GM18951 (cell line): Measurements from ENCODE around the gene TM4SF18.
"Not testable (repeated sequence)": the region's sequence is repeated elsewhere in the genome, so short reads cannot be mapped to it uniquely, and the experiment has no call there.

ENCODE experiments used
- POLR2A ChIP-seq: IDR thresholded peaks from 4 replicates; pipeline ENCODE4 v1.6.1; 2011; ENCODE audit warnings: mild to moderate bottlenecking; ENCODE audit not compliant: insufficient read length, insufficient read depth; ENCODE audit errors: extremely low read depth
- in situ Hi-C: fragments of 300-500 bp; cut with MboI; formaldehyde crosslinking; loops from one replicate; pipeline ENCODE4 v1.12.0; 2022; ENCODE audit warnings: low sequenced_read_pairs, mixed read lengths, inconsistent platforms; ENCODE audit not compliant: unreplicated experiment

Gene TM4SF18

GRCh38 chr3:149333176-149333859 is at the start of gene TM4SF18:
Gene TM4SF18, minus strand, starts transcription at chr3:149333636. Its CDS starts 254 bp downstream, at chr3:149333382.
- in situ Hi-C loops, result no loop called here
- TF ChIP-seq POLR2A, result no peak

- TF ChIP-seq POLR2A, result no peak
- in situ Hi-C loops, result no loop called here
Observed at GRCh38 chr3:149382518-149382917, 49.1 kb upstream of the TM4SF18 start.

- in situ Hi-C loops, result no loop called here
- TF ChIP-seq POLR2A, result no peak
Observed at GRCh38 chr3:149382101-149382467, 48.6 kb upstream of the TM4SF18 start.

- TF ChIP-seq POLR2A, result no peak
- in situ Hi-C loops, result no loop called here
Observed at GRCh38 chr3:149381173-149382100, 48.0 kb upstream of the TM4SF18 start.

GRCh38 chr3:149380220-149380619 is 46.8 kb upstream of the TM4SF18 start:
- in situ Hi-C loops, result not testable (repeated sequence)

- in situ Hi-C loops, result no loop called here
- TF ChIP-seq POLR2A, result no peak
Observed at GRCh38 chr3:149378478-149379309, 45.3 kb upstream of the TM4SF18 start.

- TF ChIP-seq POLR2A, result no peak
- in situ Hi-C loops, result no loop called here
Observed at GRCh38 chr3:149377408-149378364, 44.2 kb upstream of the TM4SF18 start, which contains the start of gene TM4SF1. Gene TM4SF1, minus strand, starts transcription at chr3:149377649. Its CDS starts 102 bp downstream, at chr3:149377547.

GRCh38 chr3:149376718-149377407 is 43.4 kb upstream of the TM4SF18 start:
- no peak for TF ChIP-seq POLR2A
- in situ Hi-C loops, result no loop called here

GRCh38 chr3:149375501-149376196 is 42.2 kb upstream of the TM4SF18 start:
- in situ Hi-C loops, result no loop called here
- TF ChIP-seq POLR2A, result no peak

- no peak for TF ChIP-seq POLR2A
- in situ Hi-C loops, result no loop called here
Observed at GRCh38 chr3:149374793-149375500, 41.5 kb upstream of the TM4SF18 start.
